Thyroid gland (tissue), 4 donors: ENCODE results near the gene PRELID1.

Source experiments
- CTCF ChIP-seq, 6 experiments: fragments of 200-600 bp in 3 of 6; fragments of 450-650 bp in 3 of 6; sonication (generic) in 3 of 6; IDR thresholded peaks; one replicate each; pipeline ENCODE4 v1.5.1; 2016 to 2019; ENCODE audit warnings: antibody characterized with exemption in 6 of 6, mild to moderate bottlenecking in 2 of 6, inconsistent platforms in 1 of 6, moderate library complexity in 1 of 6
- POLR2A ChIP-seq, 2 donors: fragments of 450-650 bp; IDR thresholded peaks; one replicate each; pipeline ENCODE4 v1.6.1; 2017; ENCODE audit warnings: antibody characterized with exemption in 2 of 2, mild to moderate bottlenecking in 2 of 2, moderate library complexity in 1 of 2

- no peak for TF ChIP-seq CTCF (IDR thresholded peaks at IDR 0.05)
- no peak for TF ChIP-seq POLR2A (IDR thresholded peaks at IDR 0.05)
Observed at GRCh38 chr5:177304392-177305119, 957 bp downstream of the PRELID1 start.
